Lower lobe of right lung (tissue), 2 donors: ENCODE data around the gene CATSPERD. TPM values are rescaled to one million over a fixed set of nuclear protein-coding genes. Genes with fewer than 3 reads are reported as not detected.

Experiments
- ATAC-seq, 2 donors: fragments of 200-7000 bp; cut with Tn5 transposase; one replicate each; pipeline ENCODE4 v1.9.1; 2020 to 2022; ENCODE audit warnings: mild to moderate bottlenecking in 2 of 2, moderate library complexity in 2 of 2
- DNase-seq: peaks from one replicate; pipeline ENCODE4 v3.0.0-alpha.2; 2020
- H3K27ac ChIP-seq: fragments of 200-600 bp; one replicate; pipeline ENCODE4 v1.8.0; 2022
- H3K27me3 ChIP-seq: fragments of 200-600 bp; one replicate; pipeline ENCODE4 v1.8.0; 2022; ENCODE audit warnings: low read depth
- H3K36me3 ChIP-seq: fragments of 200-600 bp; one replicate; pipeline ENCODE4 v1.8.0; 2022; ENCODE audit warnings: mild to moderate bottlenecking
- H3K4me1 ChIP-seq: fragments of 200-600 bp; one replicate; pipeline ENCODE4 v1.8.0; 2022
- H3K4me3 ChIP-seq: fragments of 200-600 bp; one replicate; pipeline ENCODE4 v1.8.0; 2022; ENCODE audit warnings: mild to moderate bottlenecking
- H3K9me3 ChIP-seq: fragments of 200-600 bp; one replicate; pipeline ENCODE4 v1.8.0; 2022
- CTCF ChIP-seq: fragments of 200-600 bp; IDR thresholded peaks from one replicate; pipeline ENCODE4 v1.8.0; 2022; ENCODE audit warnings: antibody characterized with exemption, mild to moderate bottlenecking
- intact Hi-C: fragments of 100-400 bp; cut with DNase I; formaldehyde crosslinking; loops from one replicate; pipeline ENCODE4 v1.11.0; 2022
- total RNA-seq: library from RNA; stranded (reverse); fragmentation: NEBNext Ultra II Directional; extraction: Animal tissue kit (Norgen Biotek cat#: 25700); gene quantifications from one replicate; pipeline ENCODE4 v1.2.1, GENCODE V29; 2021
- donor health status: DM: no; HTN: yes; CAD: no; lungs with severe emphysema.

The CATSPERD gene
- total RNA-seq, 1 donor from 2014 or later = 6.4 TPM

- ATAC-seq (no peak), DNase-seq (no peak)
- intact Hi-C loops = no loop called here
- peaks cover 24% of the 10 kb centered on the region for H3K27me3 ChIP-seq
- no peak overlapping the region for H3K4me3 ChIP-seq
- no peaks in the 10 kb centered on the region for H3K36me3 ChIP-seq
- H3K4me1 ChIP-seq = peaks cover 13% of the 10 kb centered on the region
- no peak overlapping the region for H3K27ac ChIP-seq
- no peak for TF ChIP-seq CTCF
- no peaks in the 10 kb centered on the region for H3K9me3 ChIP-seq
Observed at GRCh38 chr19:5808120-5808816, 87.8 kb downstream of the CATSPERD start.

- intact Hi-C loops = no loop called here
- H3K36me3 ChIP-seq = no peaks in the 10 kb centered on the region
- peak in 1 of 2 donors; percentile 42 for ATAC-seq
- DNase-seq = no peak
- no peak for TF ChIP-seq CTCF
- H3K27me3 ChIP-seq = peaks cover 16% of the 10 kb centered on the region
- no peak overlapping the region for H3K4me3 ChIP-seq
- H3K27ac ChIP-seq = no peak overlapping the region
- peaks cover 6% of the 10 kb centered on the region for H3K4me1 ChIP-seq
- H3K9me3 ChIP-seq = no peaks in the 10 kb centered on the region
Observed at GRCh38 chr19:5809053-5809452, 88.6 kb downstream of the CATSPERD start.

- Histone ChIP-seq H3K36me3 (no peaks in the 10 kb centered on the region), H3K4me3 (no peak overlapping the region), H3K4me1 (peaks cover 2% of the 10 kb centered on the region), H3K27ac (no peak overlapping the region), H3K27me3 (peaks cover 12% of the 10 kb centered on the region), H3K9me3 (no peaks in the 10 kb centered on the region)
- DNase-seq = no peak
- intact Hi-C loops = no loop called here
- TF ChIP-seq CTCF = no peak
- no peak for ATAC-seq
Observed at GRCh38 chr19:5809469-5809868, 89.0 kb downstream of the CATSPERD start.

- TF ChIP-seq CTCF = no peak
- no peak for ATAC-seq
Observed at GRCh38 chr19:5811117-5811516, 90.7 kb downstream of the CATSPERD start.

GRCh38 chr19:5814123-5814851 is 93.8 kb downstream of the CATSPERD start:
- DNase-seq (no peak), ATAC-seq (no peak)
- no peaks in the 10 kb centered on the region for H3K36me3 ChIP-seq
- no peak for TF ChIP-seq CTCF
- intact Hi-C loops = no loop called here
- H3K9me3 ChIP-seq = no peaks in the 10 kb centered on the region
- H3K27me3 ChIP-seq = no peaks in the 10 kb centered on the region
- H3K4me3 ChIP-seq = no peak overlapping the region
- no peaks in the 10 kb centered on the region for H3K4me1 ChIP-seq
- H3K27ac ChIP-seq = no peak overlapping the region

More at GRCh38 chr19:5811117-5811516, 90.7 kb downstream of the CATSPERD start:
- Histone ChIP-seq H3K4me3 (no peak overlapping the region), H3K4me1 (no peaks in the 10 kb centered on the region), H3K27ac (no peak overlapping the region), H3K36me3 (no peaks in the 10 kb centered on the region), H3K9me3 (no peaks in the 10 kb centered on the region), H3K27me3 (peaks cover 2% of the 10 kb centered on the region)
- intact Hi-C loops = no loop called here
- DNase-seq = no peak
